ENCODE results near the gene DLEC1. TPM values are rescaled to one million over a fixed set of nuclear protein-coding genes. Genes with fewer than 3 reads are reported as not detected.

The DLEC1 gene
- total and polyA plus RNA-seq, 4 donors = 0.25 to 0.69 (median 0.42) TPM

GRCh38 chr3:38117748-38118420 is 78.9 kb downstream of the DLEC1 start:
- no peaks in the 10 kb centered on the region for H3K4me1 ChIP-seq (ENCODE audit: control insufficient read depth in 1 of 2, insufficient read depth in 2 of 2, low read length in 2 of 2)
- H3K4me3 ChIP-seq (ENCODE audit: low read length in 2 of 2) = no peak overlapping the region
- peak; percentile 65 for ATAC-seq (ENCODE audit: low FRiP score)
- peak; percentile 71 to 88 for DNase-seq
- no peaks in the 10 kb centered on the region for H3K36me3 ChIP-seq (ENCODE audit: control insufficient read depth in 1 of 2, insufficient read depth in 2 of 2, low read length in 1 of 2)
- no peak overlapping the region for H3K27ac ChIP-seq (ENCODE audit: low read depth in 1 of 2, low read length in 2 of 2)
- no peaks in the 10 kb centered on the region for H3K9me3 ChIP-seq (ENCODE audit: control insufficient read depth, low read length)
- no peaks in the 10 kb centered on the region for H3K27me3 ChIP-seq (ENCODE audit: control insufficient read depth in 1 of 2, insufficient read depth in 2 of 2, low read length in 1 of 2)
- intact Hi-C loops (cut with DNase I) = no loop called here
- 51 to 52% methylated on average over 11 of the region's 11 CpGs for WGBS, 2 donors

- Histone ChIP-seq H3K4me1 (ENCODE audit: control insufficient read depth in 1 of 2, insufficient read depth in 2 of 2, low read length in 2 of 2) (no peaks in the 10 kb centered on the region), H3K27me3 (ENCODE audit: control insufficient read depth in 1 of 2, insufficient read depth in 2 of 2, low read length in 1 of 2) (no peaks in the 10 kb centered on the region), H3K4me3 (ENCODE audit: low read length in 2 of 2) (no peak overlapping the region), H3K27ac (ENCODE audit: low read depth in 1 of 2, low read length in 2 of 2) (no peak overlapping the region), H3K9me3 (ENCODE audit: control insufficient read depth, low read length) (no peaks in the 10 kb centered on the region), H3K36me3 (ENCODE audit: control insufficient read depth in 1 of 2, insufficient read depth in 2 of 2, low read length in 1 of 2) (no peaks in the 10 kb centered on the region)
- intact Hi-C loops (cut with DNase I) = no loop called here
- no peak for ATAC-seq (ENCODE audit: low FRiP score)
- WGBS, 2 donors = 86 to 90% methylated on average over 13 of the region's 13 CpGs
- no peak for DNase-seq
These were observed 79.6 kb downstream of the DLEC1 start for GRCh38 chr3:38118421-38119247.

- Histone ChIP-seq H3K4me1 (ENCODE audit: control insufficient read depth in 1 of 2, insufficient read depth in 2 of 2, low read length in 2 of 2) (no peaks in the 10 kb centered on the region), H3K9me3 (ENCODE audit: control insufficient read depth, low read length) (no peaks in the 10 kb centered on the region), H3K27ac (ENCODE audit: low read depth in 1 of 2, low read length in 2 of 2) (no peak overlapping the region), H3K36me3 (ENCODE audit: control insufficient read depth in 1 of 2, insufficient read depth in 2 of 2, low read length in 1 of 2) (no peaks in the 10 kb centered on the region), H3K27me3 (ENCODE audit: control insufficient read depth in 1 of 2, insufficient read depth in 2 of 2, low read length in 1 of 2) (no peaks in the 10 kb centered on the region), H3K4me3 (ENCODE audit: low read length in 2 of 2) (no peak overlapping the region)
- 93 to 96% methylated on average over 1 of the region's 1 CpG for WGBS, 2 donors
- intact Hi-C loops (cut with DNase I) = no loop called here
- ATAC-seq (ENCODE audit: low FRiP score) (no peak), DNase-seq (no peak)
These were observed 80.2 kb downstream of the DLEC1 start for GRCh38 chr3:38119248-38119544.

- no peak for DNase-seq
- H3K4me3 ChIP-seq (ENCODE audit: low read length in 2 of 2) = no peak overlapping the region
- 81 to 84% methylated on average over 7 of the region's 7 CpGs for WGBS, 2 donors
- no peaks in the 10 kb centered on the region for H3K27me3 ChIP-seq (ENCODE audit: control insufficient read depth in 1 of 2, insufficient read depth in 2 of 2, low read length in 1 of 2)
- no peak overlapping the region for H3K27ac ChIP-seq (ENCODE audit: low read depth in 1 of 2, low read length in 2 of 2)
- H3K9me3 ChIP-seq (ENCODE audit: control insufficient read depth, low read length) = no peaks in the 10 kb centered on the region
- intact Hi-C loops (cut with DNase I) = loop anchor here in 1 of 2 donors (5.0 kb wide), 1 partner anchor 83 kb away; the partner anchor contains the start of gene DLEC1
- no peaks in the 10 kb centered on the region for H3K4me1 ChIP-seq (ENCODE audit: control insufficient read depth in 1 of 2, insufficient read depth in 2 of 2, low read length in 2 of 2)
- H3K36me3 ChIP-seq (ENCODE audit: control insufficient read depth in 1 of 2, insufficient read depth in 2 of 2, low read length in 1 of 2) = no peaks in the 10 kb centered on the region
- ATAC-seq (ENCODE audit: low FRiP score) = no peak
These were observed 81.0 kb downstream of the DLEC1 start for GRCh38 chr3:38119821-38120692.

GRCh38 chr3:38120693-38121450 is 81.9 kb downstream of the DLEC1 start:
- DNase-seq (no peak), ATAC-seq (ENCODE audit: low FRiP score) (no peak)
- intact Hi-C loops (cut with DNase I) = loop anchor here in 1 of 2 donors (5.0 kb wide), 1 partner anchor 84 kb away; the partner anchor contains the start of gene DLEC1
- Histone ChIP-seq H3K9me3 (ENCODE audit: control insufficient read depth, low read length) (no peaks in the 10 kb centered on the region), H3K36me3 (ENCODE audit: control insufficient read depth in 1 of 2, insufficient read depth in 2 of 2, low read length in 1 of 2) (peaks cover 0 to 6% of the 10 kb centered on the region in 2 donors), H3K4me3 (ENCODE audit: low read length in 2 of 2) (no peak overlapping the region), H3K4me1 (ENCODE audit: control insufficient read depth in 1 of 2, insufficient read depth in 2 of 2, low read length in 2 of 2) (no peaks in the 10 kb centered on the region), H3K27me3 (ENCODE audit: control insufficient read depth in 1 of 2, insufficient read depth in 2 of 2, low read length in 1 of 2) (no peaks in the 10 kb centered on the region), H3K27ac (ENCODE audit: low read depth in 1 of 2, low read length in 2 of 2) (no peak overlapping the region)
- 78% methylated on average over 11 of the region's 11 CpGs for WGBS, 2 donors

GRCh38 chr3:38121451-38121831 is 82.4 kb downstream of the DLEC1 start:
- no peak overlapping the region for H3K27ac ChIP-seq (ENCODE audit: low read depth in 1 of 2, low read length in 2 of 2)
- peaks cover 0 to 8% of the 10 kb centered on the region in 2 donors for H3K36me3 ChIP-seq (ENCODE audit: control insufficient read depth in 1 of 2, insufficient read depth in 2 of 2, low read length in 1 of 2)
- intact Hi-C loops (cut with DNase I) = loop anchor here in 1 of 2 donors (5.0 kb wide), 1 partner anchor 84 kb away; the partner anchor contains the start of gene DLEC1
- no peak overlapping the region for H3K4me3 ChIP-seq (ENCODE audit: low read length in 2 of 2)
- H3K4me1 ChIP-seq (ENCODE audit: control insufficient read depth in 1 of 2, insufficient read depth in 2 of 2, low read length in 2 of 2) = no peaks in the 10 kb centered on the region
- DNase-seq (peak in 1 of 2 donors; percentile 48), ATAC-seq (ENCODE audit: low FRiP score) (no peak)
- WGBS, 2 donors = 82 to 87% methylated on average over 9 of the region's 9 CpGs
- H3K9me3 ChIP-seq (ENCODE audit: control insufficient read depth, low read length) = no peaks in the 10 kb centered on the region
- H3K27me3 ChIP-seq (ENCODE audit: control insufficient read depth in 1 of 2, insufficient read depth in 2 of 2, low read length in 1 of 2) = no peaks in the 10 kb centered on the region

- no peak overlapping the region for H3K27ac ChIP-seq (ENCODE audit: low read depth in 1 of 2, low read length in 2 of 2)
- DNase-seq (peak in 1 of 2 donors; percentile 72), ATAC-seq (ENCODE audit: low FRiP score) (no peak)
- intact Hi-C loops (cut with DNase I) = loop anchor here in 1 of 2 donors (5.0 kb wide), 1 partner anchor 85 kb away; the partner anchor contains the start of gene DLEC1
- H3K36me3 ChIP-seq (ENCODE audit: control insufficient read depth in 1 of 2, insufficient read depth in 2 of 2, low read length in 1 of 2) = peaks cover 0 to 11% of the 10 kb centered on the region in 2 donors
- H3K27me3 ChIP-seq (ENCODE audit: control insufficient read depth in 1 of 2, insufficient read depth in 2 of 2, low read length in 1 of 2) = no peaks in the 10 kb centered on the region
- 90 to 92% methylated on average over 13 of the region's 13 CpGs for WGBS, 2 donors
- H3K9me3 ChIP-seq (ENCODE audit: control insufficient read depth, low read length) = no peaks in the 10 kb centered on the region
- no peak overlapping the region for H3K4me3 ChIP-seq (ENCODE audit: low read length in 2 of 2)
- no peaks in the 10 kb centered on the region for H3K4me1 ChIP-seq (ENCODE audit: control insufficient read depth in 1 of 2, insufficient read depth in 2 of 2, low read length in 2 of 2)
These were observed 82.9 kb downstream of the DLEC1 start for GRCh38 chr3:38121832-38122461.

Data from aorta (tissue), 5 donors.